HCT116 (cell line): ENCODE data around the gene WDPCP. TPM values are rescaled to one million over a fixed set of nuclear protein-coding genes. Genes with fewer than 3 reads are reported as not detected.

Experiments used
- ATAC-seq: fragments of 200-7000 bp; cut with Tn5 transposase; 2 replicates; pipeline ENCODE4 v1.9.1; 2020; ENCODE audit warnings: mild to moderate bottlenecking, moderate library complexity
- BruUV-seq: library from RNA; stranded (reverse); fragments of 400-500 nt; replicated peaks from 2 replicates; lab custom pipeline; 2021; lab: Mats Ljungman, UMichigan
- CTCF ChIA-PET: fragments of 300-600 bp; sonication (Branson Sonifier 250); formaldehyde crosslinking; loops from one replicate; lab custom pipeline; 2021; ENCODE audit warnings: antibody characterized with exemption; lab: Charles Lee
- POLR2A ChIA-PET: fragments of 300-600, 350-600 bp; sonication (Branson Sonifier 250); formaldehyde crosslinking; loops from one replicate; lab custom pipeline; 2021; ENCODE audit warnings: antibody characterized with exemption; lab: Charles Lee
- RAD21 ChIA-PET, 2 experiments: fragments of 300-600 bp; sonication (Branson Sonifier 250); formaldehyde crosslinking; loops; one replicate each; lab custom pipeline; 2023; ENCODE audit warnings: low total read pairs in 2 of 2; ENCODE audit not compliant: uncharacterized antibody in 2 of 2, unreplicated experiment in 2 of 2, low non-redundant PET in 1 of 2; lab: Charles Lee
- DNase-seq: peaks from one replicate; pipeline ENCODE4 v3.0.0-alpha.2; 2010; ENCODE audit warnings: low read depth, low spot score
- H2AFZ ChIP-seq: fragments of 200-600 bp; shearing (Covaris generic), sonication (generic); 2 replicates; pipeline ENCODE4 v1.6.1; 2017; ENCODE audit warnings: low read depth, mixed run types, mixed read lengths, antibody characterized with exemption, low read length; ENCODE audit not compliant: poor library complexity, severe bottlenecking
- H3K27ac ChIP-seq: 2 replicates; pipeline ENCODE4 v1.5.1; 2012; ENCODE audit warnings: low read depth, low read length
- H3K27me3 ChIP-seq: fragments of 200-600 bp; sonication (generic); 2 replicates; pipeline ENCODE4 v1.6.1; 2016; ENCODE audit warnings: mixed run types, low read length, mixed read lengths; ENCODE audit not compliant: insufficient read depth
- H3K36me3 ChIP-seq, 2 experiments: fragments of 200-500 bp in 1 of 2; fragments of 200-600 bp in 1 of 2; sonication (Bioruptor generic) in 1 of 2; sonication (generic) in 1 of 2; 2 replicates each; pipeline versions ENCODE4 v1.5.1 to v1.6.1; 2014 to 2016; ENCODE audit warnings: low read length in 2 of 2, inconsistent platforms in 1 of 2, mixed read lengths in 1 of 2, mixed run types in 1 of 2; ENCODE audit not compliant: insufficient read depth in 2 of 2, control insufficient read depth in 1 of 2
- H3K4me1 ChIP-seq, 2 experiments: fragments of 200-600 bp in 1 of 2; sonication (generic) in 1 of 2; 2 replicates each; pipeline versions ENCODE4 v1.5.1 to v1.6.1; 2012 to 2017; ENCODE audit warnings: low read length in 2 of 2, inconsistent platforms in 1 of 2, mild to moderate bottlenecking in 1 of 2, mixed read lengths in 1 of 2, mixed run types in 1 of 2, moderate library complexity in 1 of 2; ENCODE audit not compliant: insufficient read depth in 2 of 2, control insufficient read depth in 1 of 2
- H3K4me2 ChIP-seq: fragments of 200-600 bp; sonication (generic); 2 replicates; pipeline ENCODE4 v1.6.1; 2017; ENCODE audit warnings: mixed run types, low read length, mixed read lengths
- H3K4me3 ChIP-seq, 2 experiments: fragments of 200-600 bp in 1 of 2; sonication (generic) in 1 of 2; replicated peaks in 1 of 2; 2 replicates each; pipeline ENCODE4 v1.5.1; 2011 to 2016; ENCODE audit warnings: low read length in 2 of 2, control low read depth in 1 of 2, low read depth in 1 of 2, mild to moderate bottlenecking in 1 of 2, mixed read lengths in 1 of 2, mixed run types in 1 of 2
- H3K79me2 ChIP-seq: fragments of 200-600 bp; sonication (generic); 2 replicates; pipeline ENCODE4 v1.6.1; 2017; ENCODE audit warnings: mild to moderate bottlenecking, mixed run types, low read length, moderate library complexity, mixed read lengths; ENCODE audit not compliant: insufficient read depth
- H3K9ac ChIP-seq: fragments of 200-600 bp; sonication (generic); 2 replicates; pipeline ENCODE4 v1.6.1; 2016; ENCODE audit warnings: low read length, mixed read lengths
- H3K9me2 ChIP-seq: fragments of 200-600 bp; sonication (generic), shearing (Covaris generic); 2 replicates; pipeline ENCODE4 v1.6.1; 2017; ENCODE audit warnings: mixed run types, mild to moderate bottlenecking, moderate library complexity; ENCODE audit not compliant: insufficient read depth
- H3K9me3 ChIP-seq, 2 experiments: fragments of 200-500 bp in 1 of 2; fragments of 200-600 bp in 1 of 2; sonication (Bioruptor generic) in 1 of 2; sonication (generic) in 1 of 2; 2 replicates each; pipeline ENCODE4 v1.6.1; 2014 to 2017; ENCODE audit warnings: low read length in 2 of 2, mixed read lengths in 2 of 2, inconsistent platforms in 1 of 2, low read depth in 1 of 2, mild to moderate bottlenecking in 1 of 2, mixed run types in 1 of 2, moderate library complexity in 1 of 2; ENCODE audit not compliant: control insufficient read depth in 1 of 2, insufficient read depth in 1 of 2
- H4K20me1 ChIP-seq: fragments of 200-600 bp; sonication (generic), shearing (Covaris generic); 2 replicates; pipeline ENCODE4 v1.6.1; 2017; ENCODE audit warnings: mixed run types, mild to moderate bottlenecking, moderate library complexity; ENCODE audit not compliant: insufficient read depth
- CEBPB ChIP-seq: IDR thresholded peaks from 2 replicates; pipeline ENCODE4 v1.6.1; 2012; ENCODE audit warnings: low read depth
- EGR1 ChIP-seq: IDR thresholded peaks from 2 replicates; pipeline ENCODE4 v1.6.1; 2012; ENCODE audit warnings: low read depth
- EZH2 ChIP-seq: fragments of 200-600 bp; sonication (generic); IDR thresholded peaks from 2 replicates; pipeline ENCODE4 v1.6.1; 2017; ENCODE audit warnings: antibody characterized with exemption, mixed run types
- FOSL1 ChIP-seq: IDR thresholded peaks from 2 replicates; pipeline ENCODE4 v1.6.1; 2012; ENCODE audit warnings: low read depth
- JUND ChIP-seq: IDR thresholded peaks from 2 replicates; pipeline ENCODE4 v1.6.1; 2012
- POLR2AphosphoS5 ChIP-seq: IDR thresholded peaks from 2 replicates; pipeline ENCODE4 v1.6.1; 2011; ENCODE audit warnings: mild to moderate bottlenecking, low read depth, low read length, moderate library complexity
- SRF ChIP-seq: IDR thresholded peaks from 2 replicates; pipeline ENCODE4 v1.6.1; 2012; ENCODE audit warnings: low read depth
- ZNF274 ChIP-seq: fragments of 200-500 bp; sonication (Bioruptor generic); IDR thresholded peaks from 2 replicates; pipeline ENCODE4 v1.6.1; 2014; ENCODE audit warnings: mild to moderate bottlenecking, low read depth, low read length, inconsistent platforms
- intact Hi-C: fragments of 100-400 bp; cut with micrococcal nuclease; formaldehyde crosslinking; loops from 2 replicates; pipeline ENCODE4 v1.10.0; 2022
- total RNA-seq: library from RNA; stranded (reverse); gene quantifications from one replicate; pipeline ENCODE4 v1.2.1, GENCODE V29; 2021; ENCODE audit not compliant: unreplicated experiment
- TF ChIP-seq, protein P1 (sequence below): IDR thresholded peaks from 2 replicates; pipeline ENCODE4 v1.6.1; 2012; ENCODE audit warnings: low read depth

The WDPCP gene
- total RNA-seq, 1 experiment from 2014 or later = 4.1 TPM

- intact Hi-C loops = no loop called here
- H3K4me3 ChIP-seq = no peak overlapping the region
- H3K9me3 ChIP-seq = 0 out of 4 replicates have a peak, but pooled peaks cover 0 to 4% of the 10 kb centered on the region in 2 experiments
- no peak overlapping the region for H3K9ac ChIP-seq
- no TSS peak for BruUV-seq
- H3K27me3 ChIP-seq = no peaks in the 10 kb centered on the region
- H3K4me1 ChIP-seq = no peaks in the 10 kb centered on the region
- H3K4me2 ChIP-seq = no peak overlapping the region
- H3K27ac ChIP-seq = no peak overlapping the region
- no peaks in the 10 kb centered on the region for H3K79me2 ChIP-seq
- no peaks in the 10 kb centered on the region for H3K9me2 ChIP-seq
- H4K20me1 ChIP-seq = no peaks in the 10 kb centered on the region
- CTCF ChIA-PET = no interaction called here
- POLR2A ChIA-PET = no interaction called here
- no peak overlapping the region for H2AFZ ChIP-seq
- H3K36me3 ChIP-seq = no peaks in the 10 kb centered on the region
- TF ChIP-seq POLR2AphosphoS5 (no peak), SRF (no peak), CEBPB (no peak), EZH2 (no peak), FOSL1 (no peak), ZNF274 (no peak), JUND (no peak), EGR1 (no peak)
- TF ChIP-seq, protein P1, sequence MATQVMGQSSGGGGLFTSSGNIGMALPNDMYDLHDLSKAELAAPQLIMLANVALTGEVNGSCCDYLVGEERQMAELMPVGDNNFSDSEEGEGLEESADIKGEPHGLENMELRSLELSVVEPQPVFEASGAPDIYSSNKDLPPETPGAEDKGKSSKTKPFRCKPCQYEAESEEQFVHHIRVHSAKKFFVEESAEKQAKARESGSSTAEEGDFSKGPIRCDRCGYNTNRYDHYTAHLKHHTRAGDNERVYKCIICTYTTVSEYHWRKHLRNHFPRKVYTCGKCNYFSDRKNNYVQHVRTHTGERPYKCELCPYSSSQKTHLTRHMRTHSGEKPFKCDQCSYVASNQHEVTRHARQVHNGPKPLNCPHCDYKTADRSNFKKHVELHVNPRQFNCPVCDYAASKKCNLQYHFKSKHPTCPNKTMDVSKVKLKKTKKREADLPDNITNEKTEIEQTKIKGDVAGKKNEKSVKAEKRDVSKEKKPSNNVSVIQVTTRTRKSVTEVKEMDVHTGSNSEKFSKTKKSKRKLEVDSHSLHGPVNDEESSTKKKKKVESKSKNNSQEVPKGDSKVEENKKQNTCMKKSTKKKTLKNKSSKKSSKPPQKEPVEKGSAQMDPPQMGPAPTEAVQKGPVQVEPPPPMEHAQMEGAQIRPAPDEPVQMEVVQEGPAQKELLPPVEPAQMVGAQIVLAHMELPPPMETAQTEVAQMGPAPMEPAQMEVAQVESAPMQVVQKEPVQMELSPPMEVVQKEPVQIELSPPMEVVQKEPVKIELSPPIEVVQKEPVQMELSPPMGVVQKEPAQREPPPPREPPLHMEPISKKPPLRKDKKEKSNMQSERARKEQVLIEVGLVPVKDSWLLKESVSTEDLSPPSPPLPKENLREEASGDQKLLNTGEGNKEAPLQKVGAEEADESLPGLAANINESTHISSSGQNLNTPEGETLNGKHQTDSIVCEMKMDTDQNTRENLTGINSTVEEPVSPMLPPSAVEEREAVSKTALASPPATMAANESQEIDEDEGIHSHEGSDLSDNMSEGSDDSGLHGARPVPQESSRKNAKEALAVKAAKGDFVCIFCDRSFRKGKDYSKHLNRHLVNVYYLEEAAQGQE = no peak
- RAD21 ChIA-PET = no interaction called here
- DNase-seq = no peak
- no peak for ATAC-seq
Measured at GRCh38 chr2:63270717-63271116, 317.6 kb downstream of the WDPCP start.
